Measurements from ENCODE around the gene ZNF598. TPM values are rescaled to one million over a fixed set of nuclear protein-coding genes. Genes with fewer than 3 reads are reported as not detected.
A peak's percentile ranks its signal among the peaks of the same experiment; 100 is the strongest.

Gene ZNF598
- total RNA-seq, 1 experiment from 2014 or later: 44.4 TPM

GRCh38 chr16:2007081-2007836, 2.4 kb downstream of the ZNF598 start:
- peak overlapping the region; percentile 64 for H3K27ac ChIP-seq (ENCODE audit: low read length)
- H3K36me3 ChIP-seq (ENCODE audit: low read depth, low read length): peaks cover 3% of the 10 kb centered on the region; the same call in 1 of the 2 replicates
- H3K79me2 ChIP-seq (ENCODE audit: low read length): peaks cover 73% of the 10 kb centered on the region
- no peaks in the 10 kb centered on the region for H3K27me3 ChIP-seq (ENCODE audit: low read length)
- H3K4me1 ChIP-seq (ENCODE audit: insufficient read depth, low read length): peaks cover 25% of the 10 kb centered on the region
- no peak for ATAC-seq
- no peak overlapping the region for H2AFZ ChIP-seq (ENCODE audit: low read length)
- DNase-seq: no peak
- H3K4me2 ChIP-seq (ENCODE audit: low read length): peak overlapping the region; percentile 91
- no peaks in the 10 kb centered on the region for H3K9me2 ChIP-seq (replicated peaks; ENCODE audit: low read length)
- ChIA-PET POLR2A (ENCODE audit: unreplicated experiment) (no interaction called here), CTCF (interaction anchor here (1.3 kb wide), 1 partner anchor 16 kb away, joined by 20 read pairs; no protein-coding TSS in a partner anchor)
- peak overlapping the region; percentile 97 for H3K9ac ChIP-seq (ENCODE audit: low read length)
- TF ChIP-seq EZH2 (IDR thresholded peaks at IDR 0.05; ENCODE audit: low read length, unreplicated experiment): no peak
- TF ChIP-seq CTCF (conservative IDR thresholded peaks at IDR 0.05; ENCODE audit: low read depth, low read length): no peak
- no peak for TF ChIP-seq EZH2phosphoT487 (IDR thresholded peaks at IDR 0.05; ENCODE audit: borderline replicate concordance, low read length)
- H3F3A ChIP-seq (ENCODE audit: low read length, unreplicated experiment): no peaks in the 10 kb centered on the region
- no peaks in the 10 kb centered on the region for H3K9me3 ChIP-seq (ENCODE audit: low read length)
- H4K20me1 ChIP-seq (ENCODE audit: low read length): peaks cover 33% of the 10 kb centered on the region
- intact Hi-C loops (cut with micrococcal nuclease): no loop called here
- BruUV-seq (replicated peaks): no TSS peak
- peak overlapping the region; percentile 94 for H3K4me3 ChIP-seq (ENCODE audit: low read length)

- ATAC-seq (no peak), DNase-seq (no peak)
- Histone ChIP-seq H3K9me2 (replicated peaks; ENCODE audit: low read length) (no peaks in the 10 kb centered on the region), H3K27ac (ENCODE audit: low read length) (no peak overlapping the region), H4K20me1 (ENCODE audit: low read length) (peaks cover 33% of the 10 kb centered on the region), H3K9ac (ENCODE audit: low read length) (no peak overlapping the region), H3K27me3 (ENCODE audit: low read length) (no peaks in the 10 kb centered on the region), H3K9me3 (ENCODE audit: low read length) (no peaks in the 10 kb centered on the region), H3K79me2 (ENCODE audit: low read length) (peaks cover 73% of the 10 kb centered on the region), H3K4me1 (ENCODE audit: insufficient read depth, low read length) (peaks cover 25% of the 10 kb centered on the region), H3F3A (ENCODE audit: low read length, unreplicated experiment) (no peaks in the 10 kb centered on the region), H3K4me2 (ENCODE audit: low read length) (no peak overlapping the region), H3K4me3 (ENCODE audit: low read length) (no peak overlapping the region), H3K36me3 (ENCODE audit: low read depth, low read length) (peaks cover 3% of the 10 kb centered on the region; the same call in 1 of the 2 replicates), H2AFZ (ENCODE audit: low read length) (no peak overlapping the region)
- no TSS peak for BruUV-seq (replicated peaks)
- TF ChIP-seq EZH2phosphoT487 (IDR thresholded peaks at IDR 0.05; ENCODE audit: borderline replicate concordance, low read length) (no peak), CTCF (conservative IDR thresholded peaks at IDR 0.05; ENCODE audit: low read depth, low read length) (no peak), EZH2 (IDR thresholded peaks at IDR 0.05; ENCODE audit: low read length, unreplicated experiment) (no peak)
- ChIA-PET POLR2A (ENCODE audit: unreplicated experiment) (no interaction called here), CTCF (no interaction called here)
- intact Hi-C loops (cut with micrococcal nuclease): no loop called here
These were observed 3.3 kb downstream of the ZNF598 start for GRCh38 chr16:2006317-2006716.

- peaks cover 33% of the 10 kb centered on the region for H4K20me1 ChIP-seq (ENCODE audit: low read length)
- H2AFZ ChIP-seq (ENCODE audit: low read length): no peak overlapping the region
- H3K4me3 ChIP-seq (ENCODE audit: low read length): no peak overlapping the region
- H3K9ac ChIP-seq (ENCODE audit: low read length): no peak overlapping the region
- no peak for ATAC-seq
- H3K27me3 ChIP-seq (ENCODE audit: low read length): no peaks in the 10 kb centered on the region
- no peaks in the 10 kb centered on the region for H3K9me2 ChIP-seq (replicated peaks; ENCODE audit: low read length)
- TF ChIP-seq CTCF (conservative IDR thresholded peaks at IDR 0.05; ENCODE audit: low read depth, low read length) (no peak), EZH2 (IDR thresholded peaks at IDR 0.05; ENCODE audit: low read length, unreplicated experiment) (no peak), EZH2phosphoT487 (IDR thresholded peaks at IDR 0.05; ENCODE audit: borderline replicate concordance, low read length) (no peak)
- peaks cover 23% of the 10 kb centered on the region for H3K4me1 ChIP-seq (ENCODE audit: insufficient read depth, low read length)
- peaks cover 3% of the 10 kb centered on the region; the same call in 1 of the 2 replicates for H3K36me3 ChIP-seq (ENCODE audit: low read depth, low read length)
- H3K27ac ChIP-seq (ENCODE audit: low read length): no peak overlapping the region
- ChIA-PET POLR2A (ENCODE audit: unreplicated experiment) (no interaction called here), CTCF (no interaction called here)
- intact Hi-C loops (cut with micrococcal nuclease): no loop called here
- H3K4me2 ChIP-seq (ENCODE audit: low read length): no peak overlapping the region
- no TSS peak for BruUV-seq (replicated peaks)
- DNase-seq: no peak
- H3K9me3 ChIP-seq (ENCODE audit: low read length): no peaks in the 10 kb centered on the region
- no peaks in the 10 kb centered on the region for H3F3A ChIP-seq (ENCODE audit: low read length, unreplicated experiment)
- H3K79me2 ChIP-seq (ENCODE audit: low read length): peaks cover 73% of the 10 kb centered on the region
These were observed 4.0 kb downstream of the ZNF598 start for GRCh38 chr16:2005646-2006045.

All from PC-3 (cell line).